ENCODE results near the gene SART3.
"Not testable (repeated sequence)": the region's sequence is repeated elsewhere in the genome, so short reads cannot be mapped to it uniquely, and the experiment has no call there.

GRCh38 chr12:108485371-108485770 is 75.6 kb downstream of the SART3 start:
- TF ChIP-seq POLR2A, POLR2AphosphoS5 (IDR thresholded peaks at IDR 0.05; ENCODE audit: low read depth, low read length): not testable (repeated sequence)

Measured in GM12892 (cell line).